K562 (cell line): ENCODE results near the gene DNM1. TPM values are rescaled to one million over a fixed set of nuclear protein-coding genes. Genes with fewer than 3 reads are reported as not detected.
A peak's percentile ranks its signal among the peaks of the same experiment; 100 is the strongest.

ENCODE experiments used
- ATAC-seq: fragments of 200-7000 bp; cut with Tn5 transposase; 3 replicates; pipeline ENCODE4 v1.9.1; 2020; ENCODE audit warnings: moderate library complexity
- BruUV-seq: library from RNA; stranded (reverse); fragments of 400-500 nt; replicated peaks from 2 replicates; lab custom pipeline; 2021; lab: Mats Ljungman, UMichigan
- CTCF ChIA-PET: fragments of 300-600 bp; formaldehyde crosslinking; extraction: SDS; loops from one replicate; lab custom pipeline; 2021; ENCODE audit warnings: low intra/inter-chr PET ratio; lab: Yijun Ruan, JAX
- POLR2A ChIA-PET: fragments of 300-600, 350-650 bp; sonication (Branson Sonifier 250); formaldehyde crosslinking; extraction: SDS; loops from one replicate; lab custom pipeline; 2021; ENCODE audit warnings: antibody characterized with exemption, inconsistent platforms; lab: Yijun Ruan, JAX
- DNase-seq, 4 experiments: peaks; one replicate each; pipeline versions ENCODE4 v3.0.0 to v3.0.0-alpha.2; 2011 to 2018; ENCODE audit warnings: low spot score in 3 of 4, mixed read lengths in 3 of 4; ENCODE audit errors: extremely low read depth in 1 of 4
- FAIRE-seq: peaks from 2 replicates; lab custom pipeline; 2011; peaks lifted over from hg19 to GRCh38; lab: Jason Lieb, UNC
- H2AFZ ChIP-seq: 2 replicates; pipeline ENCODE4 v1.6.0; 2011; ENCODE audit warnings: low read depth, low read length, control low read depth, inconsistent platforms
- H3K27ac ChIP-seq: fragments of 200-600 bp; 3 replicates; pipeline ENCODE4 v1.8.0; 2011; ENCODE audit warnings: low read depth, mild to moderate bottlenecking, control low read depth, inconsistent platforms, low read length, moderate library complexity, mixed read lengths; ENCODE audit errors: extremely low read depth
- H3K27me3 ChIP-seq, 2 experiments: fragments of 300-600 bp in 1 of 2; 2 replicates in 1 of 2; 3 replicates in 1 of 2; pipeline versions ENCODE4 v1.6.0 to v1.8.0; 2011; ENCODE audit warnings: inconsistent platforms in 2 of 2, low read length in 2 of 2, mild to moderate bottlenecking in 1 of 2, mixed read lengths in 1 of 2, moderate library complexity in 1 of 2; ENCODE audit not compliant: control insufficient read depth in 2 of 2, insufficient read depth in 2 of 2
- H3K36me3 ChIP-seq: fragments of 300-600 bp; 3 replicates; pipeline ENCODE4 v1.8.0; 2011; ENCODE audit warnings: mild to moderate bottlenecking, low read length, inconsistent platforms; ENCODE audit not compliant: control insufficient read depth, insufficient read depth
- H3K4me1 ChIP-seq, 2 experiments: fragments of 200-600 bp in 1 of 2; replicated peaks in 1 of 2; 2 replicates in 1 of 2; 3 replicates in 1 of 2; pipeline versions ENCODE4 v1.5.1 to v1.8.0; 2011; ENCODE audit warnings: inconsistent platforms in 2 of 2, low read length in 2 of 2, mild to moderate bottlenecking in 1 of 2, mixed read lengths in 1 of 2, moderate library complexity in 1 of 2; ENCODE audit not compliant: control insufficient read depth in 2 of 2, insufficient read depth in 2 of 2
- H3K4me2 ChIP-seq: 2 replicates; pipeline ENCODE4 v1.6.1; 2011; ENCODE audit warnings: low read length, control low read depth, inconsistent platforms, mixed read lengths; ENCODE audit not compliant: insufficient read depth
- H3K4me3 ChIP-seq: fragments of 200-600 bp; sonication (generic), shearing (Covaris generic); 2 replicates; pipeline ENCODE4 v1.5.1; 2016; ENCODE audit warnings: control low read depth, inconsistent platforms
- H3K79me2 ChIP-seq: fragments of 200-600 bp; 3 replicates; pipeline ENCODE4 v1.8.0; 2011; ENCODE audit warnings: low read length, inconsistent platforms; ENCODE audit not compliant: control insufficient read depth, insufficient read depth
- H3K9ac ChIP-seq, 2 experiments: 2 replicates each; pipeline versions ENCODE4 v1.6.0 to v1.6.1; 2011; ENCODE audit warnings: low read depth in 2 of 2, low read length in 2 of 2, control low read depth in 1 of 2, inconsistent platforms in 1 of 2, mild to moderate bottlenecking in 1 of 2, mixed read lengths in 1 of 2; ENCODE audit not compliant: insufficient read depth in 1 of 2
- H3K9me1 ChIP-seq: one replicate; pipeline ENCODE4 v1.6.0; 2011; ENCODE audit warnings: inconsistent platforms, mild to moderate bottlenecking, low read length, moderate library complexity; ENCODE audit not compliant: control insufficient read depth, insufficient read depth
- H3K9me3 ChIP-seq: replicated peaks from 2 replicates; pipeline ENCODE4 v1.5.1; 2011; ENCODE audit warnings: low read depth, low read length, inconsistent platforms; ENCODE audit not compliant: control insufficient read depth, insufficient read depth
- H4K20me1 ChIP-seq: replicated peaks from 2 replicates; pipeline ENCODE4 v1.6.1; 2011; ENCODE audit warnings: low read length, inconsistent platforms, mixed read lengths; ENCODE audit not compliant: control insufficient read depth, insufficient read depth
- CTCF ChIP-seq, 3 experiments: IDR thresholded peaks in 2 of 3; conservative IDR thresholded peaks in 1 of 3; 2 replicates each; pipeline ENCODE4 v1.5.1; 2011 to 2012; ENCODE audit warnings: low read length in 3 of 3, mild to moderate bottlenecking in 3 of 3, control low read depth in 2 of 3, improper control_type of control experiment in 1 of 3, inconsistent platforms in 1 of 3, low read depth in 1 of 3, mixed read lengths in 1 of 3, moderate library complexity in 1 of 3; ENCODE audit not compliant: insufficient read depth in 2 of 3
- MAFF ChIP-seq: IDR thresholded peaks from 2 replicates; pipeline ENCODE4 v1.6.1; 2012; ENCODE audit warnings: low read length, improper control_type of control experiment
- MAFK ChIP-seq: IDR thresholded peaks from 2 replicates; pipeline ENCODE4 v1.6.1; 2011; ENCODE audit warnings: low read length, improper control_type of control experiment
- NFE2 ChIP-seq: IDR thresholded peaks from 2 replicates; pipeline ENCODE4 v1.6.1; 2014; ENCODE audit warnings: antibody characterized with exemption, low read depth
- RBM25 ChIP-seq: fragments of 200-400 bp; formaldehyde crosslinking; IDR thresholded peaks from 2 replicates; pipeline ENCODE4 v1.6.1; 2018; ENCODE audit warnings: low read length, low read depth, moderate library complexity; ENCODE audit not compliant: severe bottlenecking
- TBP ChIP-seq: optimal IDR thresholded peaks from 2 replicates; pipeline ENCODE3; 2011; ENCODE audit warnings: low read depth, low read length, improper control_type of control experiment
- ZBTB34 ChIP-seq: fragments of 250-450 bp; sonication (Bioruptor Pico); IDR thresholded peaks from 2 replicates; pipeline ENCODE4 v1.8.0; 2021; ENCODE audit warnings: mild to moderate bottlenecking, moderate library complexity
- WGBS: fragments of 100-300 bp; shearing (Covaris generic); methylation state at CpG from one replicate; pipeline ENCODE4 v1.1.6; 2016; ENCODE audit warnings: low coverage, mixed read lengths; ENCODE audit not compliant: insufficient coverage; ENCODE audit errors: missing lambda C conversion rate; 5-methylcytosine and 5-hydroxymethylcytosine counted together
- in situ Hi-C: fragments of 300-500 bp; cut with MboI; formaldehyde crosslinking; loops from 4 replicates; pipeline ENCODE4 v1.15.0; 2018; ENCODE audit warnings: inconsistent platforms, mixed read lengths
- intact Hi-C: fragments of 100-400 bp; cut with micrococcal nuclease; formaldehyde crosslinking; loops from 2 replicates; pipeline ENCODE4 v1.14.2; 2022
- polyA plus RNA-seq, 8 experiments: library from polyadenylated mRNA; depleted of rRNA in 4 of 8; stranded (reverse) in 5 of 8; unstranded in 3 of 8; fragments of >200 nt; fragmentation: Nextera tagmentation in 2 of 8; fragmentation: Illumina TruSeq in 1 of 8; extraction: Ambion mirVana in 2 of 8; extraction: Trizol in 1 of 8; gene quantifications; 2 replicates each; pipeline versions ENCODE4 v1.2.1 to v1.2.3, GENCODE V29; 2011 to 2014; ENCODE audit warnings: inconsistent platforms in 1 of 8, missing spikeins in 1 of 8
- total RNA-seq, 7 experiments: library from RNA; depleted of rRNA in 6 of 7; stranded (reverse); fragments of >200 nt in 6 of 7; fragmentation: Illumina TruSeq in 2 of 7; extraction: Trizol in 2 of 7; gene quantifications; 2 replicates each; pipeline versions ENCODE4 v1.2.1 to v1.2.3, GENCODE V29; 2011 to 2021; ENCODE audit warnings: low replicate concordance in 1 of 7

DNM1 gene
- total and polyA plus RNA-seq, 9 of the 15 experiments (the other 6 are each of a cell fraction or from before 2014, with no cell fraction given): 0.39 to 23.1 (median 9.1) TPM

- ChIA-PET POLR2A (interaction anchor here (0.8 to 7.6 kb wide), 7 partner anchors 10 to 479 kb away, joined by 3 to 78 read pairs (median 4); partner anchors contain the start of gene BBLN), CTCF (no interaction called here)
- Histone ChIP-seq H3K4me1 (peaks cover 33 to 38% of the 10 kb centered on the region in 2 experiments), H2AFZ (no peak overlapping the region), H3K9me1 (peaks cover 7% of the 10 kb centered on the region), H3K79me2 (peaks cover 25% of the 10 kb centered on the region), H3K9me3 (no peaks in the 10 kb centered on the region), H3K27me3 (no peaks in the 10 kb centered on the region), H3K27ac (no peak overlapping the region), H4K20me1 (peaks cover 8% of the 10 kb centered on the region; the same call in 1 of the 2 replicates), H3K36me3 (peaks cover 66% of the 10 kb centered on the region), H3K9ac (no peak overlapping the region), H3K4me3 (no peak overlapping the region), H3K4me2 (no peak overlapping the region)
- in situ Hi-C loops (no loop called here), intact Hi-C loops (no loop called here)
- peak in 1 of 4 experiments; percentile 54 for DNase-seq
- TF ChIP-seq NFE2 (no peak), MAFK (peak; percentile 99), MAFF (peak; percentile 99), RBM25 (peak; percentile 61)
- BruUV-seq: no TSS peak
- no peak for FAIRE-seq
- no peak for ATAC-seq
- WGBS: 76% methylated on average over 1 of the region's 1 CpG
These were observed 15.0 kb upstream of the DNM1 start for GRCh38 chr9:128188209-128188608.

GRCh38 chr9:128190013-128190412 lies 13.2 kb upstream of the DNM1 start:
- Histone ChIP-seq H3K9me3 (no peaks in the 10 kb centered on the region), H3K9ac (peak overlapping the region in 1 of 2 experiments; percentile 91; a peak in 3 of 4 replicates), H3K4me2 (no peak overlapping the region), H3K9me1 (peaks cover 7% of the 10 kb centered on the region), H4K20me1 (peaks cover 8% of the 10 kb centered on the region; the same call in 1 of the 2 replicates), H3K4me3 (peak overlapping the region; percentile 92; the same call in 1 of the 2 replicates), H2AFZ (no peak overlapping the region), H3K79me2 (peaks cover 25% of the 10 kb centered on the region), H3K27ac (no peak overlapping the region), H3K27me3 (no peaks in the 10 kb centered on the region), H3K4me1 (peaks cover 34 to 40% of the 10 kb centered on the region in 2 experiments), H3K36me3 (peaks cover 50% of the 10 kb centered on the region)
- 79% methylated on average over 2 of the region's 2 CpGs for WGBS
- in situ Hi-C loops: no loop called here
- no TSS peak for BruUV-seq
- POLR2A ChIA-PET: interaction anchor here (0.6 to 7.6 kb wide), 13 partner anchors 9 to 507 kb away, joined by 3 to 78 read pairs (median 4); partner anchors contain the start of gene BBLN
- ATAC-seq (no peak), DNase-seq (no peak), FAIRE-seq (no peak)
- CTCF ChIA-PET: interaction anchor here (0.7 kb wide), 1 partner anchor 9 kb away, joined by 3 read pairs; no protein-coding TSS in a partner anchor
- intact Hi-C loops: loop anchor here (2.0 to 10.0 kb wide), 4 partner anchors 15 to 495 kb away; partner anchors contain the start of genes GOLGA2, PTGES2, SET and SWI5
- no peak for TF ChIP-seq ZBTB34 (CRISPR knock-in tag)
- peak; percentile 37 for TF ChIP-seq TBP
- TF ChIP-seq CTCF (IDR thresholded peaks at IDR 0.05 in 2 of 3, conservative IDR thresholded peaks at IDR 0.05 in 1 of 3; ENCODE audit: insufficient read depth in 2 of 3, low read depth in 1 of 3, low read length in 3 of 3): 0 out of 6 replicates have a peak, but pooled peaks of 1 of the 3 experiments have one; percentile 11
